HepG2 (cell line): Measurements from ENCODE around the gene HPCAL1. TPM values are rescaled to one million over a fixed set of nuclear protein-coding genes. Genes with fewer than 3 reads are reported as not detected.

Experiments
- ATAC-seq: fragments of 200-7000 bp; cut with Tn5 transposase; 3 replicates; pipeline ENCODE4 v1.9.1; 2020; ENCODE audit warnings: mild to moderate bottlenecking, moderate library complexity
- BruUV-seq: library from RNA; stranded (reverse); fragments of 400-500 nt; replicated peaks from 2 replicates; lab custom pipeline; 2021; lab: Mats Ljungman, UMichigan
- CTCF ChIA-PET: fragments of 300-600 bp; formaldehyde crosslinking; extraction: SDS; loops from one replicate; lab custom pipeline; 2021; ENCODE audit warnings: low total read pairs, inconsistent platforms, low intra/inter-chr PET ratio; lab: Yijun Ruan, JAX
- POLR2A ChIA-PET: fragments of 350-600 bp; sonication (Branson Sonifier 250); formaldehyde crosslinking; loops from one replicate; lab custom pipeline; 2020; ENCODE audit warnings: antibody characterized with exemption, inconsistent platforms; lab: Yijun Ruan, JAX
- DNase-seq: peaks from one replicate; pipeline ENCODE4 v3.0.0-alpha.2; 2015; ENCODE audit warnings: low spot score
- FAIRE-seq: peaks from 3 replicates; lab custom pipeline; 2011; peaks lifted over from hg19 to GRCh38; lab: Jason Lieb, UNC
- H2AFZ ChIP-seq: one replicate; pipeline ENCODE4 v1.6.1; 2011; ENCODE audit warnings: low read length, inconsistent platforms
- H3K27ac ChIP-seq: fragments of 300-600 bp; 3 replicates; pipeline ENCODE4 v1.8.0; 2011; ENCODE audit warnings: mixed run types, mild to moderate bottlenecking, mixed read lengths, low read length, inconsistent platforms; ENCODE audit not compliant: insufficient read depth; ENCODE audit errors: extremely low read length
- H3K27me3 ChIP-seq, 2 experiments: fragments of 200-600 bp in 1 of 2; 2 replicates in 1 of 2; 3 replicates in 1 of 2; pipeline versions ENCODE4 v1.6.0 to v1.8.0; 2011; ENCODE audit warnings: low read length in 2 of 2, mild to moderate bottlenecking in 2 of 2, moderate library complexity in 2 of 2, inconsistent platforms in 1 of 2; ENCODE audit not compliant: insufficient read depth in 2 of 2, control insufficient read depth in 1 of 2
- H3K36me3 ChIP-seq, 2 experiments: fragments of 200-600 bp in 1 of 2; replicated peaks in 1 of 2; 2 replicates in 1 of 2; 3 replicates in 1 of 2; pipeline versions ENCODE4 v1.5.1 to v1.8.0; 2011; ENCODE audit warnings: low read length in 2 of 2, inconsistent platforms in 1 of 2; ENCODE audit not compliant: insufficient read depth in 2 of 2, control insufficient read depth in 1 of 2
- H3K4me1 ChIP-seq: 2 replicates; pipeline ENCODE4 v1.5.1; 2012; ENCODE audit warnings: low read length, inconsistent platforms; ENCODE audit not compliant: insufficient read depth
- H3K4me2 ChIP-seq: 2 replicates; pipeline ENCODE4 v1.6.0; 2011; ENCODE audit warnings: low read depth, low read length, inconsistent platforms
- H3K4me3 ChIP-seq, 3 experiments: fragments of 200-600 bp in 1 of 3; sonication (generic), shearing (Covaris generic) in 1 of 3; replicated peaks in 1 of 3; 2 replicates each; pipeline ENCODE4 v1.5.1; 2011 to 2016; ENCODE audit warnings: low read length in 3 of 3, inconsistent platforms in 2 of 3, low read depth in 2 of 3, mild to moderate bottlenecking in 2 of 3, control low read depth in 1 of 3, mixed read lengths in 1 of 3; ENCODE audit not compliant: insufficient read depth in 1 of 3
- H3K79me2 ChIP-seq: one replicate; pipeline ENCODE4 v1.6.1; 2011; ENCODE audit warnings: low read length, inconsistent platforms; ENCODE audit not compliant: insufficient read depth
- H3K9ac ChIP-seq: 2 replicates; pipeline ENCODE4 v1.6.0; 2011; ENCODE audit warnings: mild to moderate bottlenecking, low read depth, low read length, inconsistent platforms; ENCODE audit not compliant: insufficient read depth
- H3K9me3 ChIP-seq: 2 replicates; pipeline ENCODE4 v1.5.1; 2012; ENCODE audit warnings: mild to moderate bottlenecking, low read length
- H4K20me1 ChIP-seq: 2 replicates; pipeline ENCODE4 v1.6.0; 2011; ENCODE audit warnings: inconsistent platforms, mild to moderate bottlenecking, low read length, moderate library complexity; ENCODE audit not compliant: insufficient read depth
- ZMYM3 ChIP-seq: sonication (generic); formaldehyde crosslinking; IDR thresholded peaks from 2 replicates; pipeline ENCODE4 v1.5.1; 2020; ENCODE audit warnings: mild to moderate bottlenecking, missing genetic modification reagents
- ZNF335 ChIP-seq: sonication (generic); formaldehyde crosslinking; IDR thresholded peaks from 2 replicates; pipeline ENCODE4 v1.4.0; 2020; ENCODE audit warnings: missing genetic modification reagents
- ZNF768 ChIP-seq: sonication (generic); formaldehyde crosslinking; IDR thresholded peaks from 2 replicates; pipeline ENCODE4 v1.4.0; 2020; ENCODE audit warnings: missing genetic modification reagents
- ZNF850 ChIP-seq: sonication (generic); formaldehyde crosslinking; conservative IDR thresholded peaks from 2 replicates; pipeline ENCODE4 v1.9.0; 2021; ENCODE audit warnings: mild to moderate bottlenecking, missing genetic modification reagents
- WGBS: methylation state at CpG from one replicate; pipeline ENCODE4 v1.1.6; 2017; ENCODE audit warnings: low lambda C conversion rate; 5-methylcytosine and 5-hydroxymethylcytosine counted together
- in situ Hi-C: cut with HindIII; loops from 2 replicates; pipeline ENCODE4 v1.10.0; 2017; ENCODE audit warnings: low pct_unique_long_range_greater_than_20kb; ENCODE audit not compliant: extremely low pct_ligation_motif_present
- intact Hi-C: fragments of 100-400 bp; cut with micrococcal nuclease; formaldehyde crosslinking; loops from one replicate; pipeline ENCODE4 v1.10.0; 2022; ENCODE audit not compliant: unreplicated experiment
- polyA plus RNA-seq, 8 experiments: library from polyadenylated mRNA; depleted of rRNA in 3 of 8; stranded (reverse) in 7 of 8; unstranded in 1 of 8; fragments of >200 nt; fragmentation: Illumina TruSeq in 4 of 8; extraction: Trizol in 4 of 8; gene quantifications; 2 replicates each; pipeline versions ENCODE4 v1.2.1 to v1.2.3, GENCODE V29; 2011 to 2016; ENCODE audit warnings: low read depth in 4 of 8, missing spikeins in 1 of 8, mixed read lengths in 1 of 8; ENCODE audit not compliant: insufficient read depth in 1 of 8
- total RNA-seq, 5 experiments: library from RNA; depleted of rRNA; stranded (reverse); fragments of >200 nt; fragmentation: Illumina TruSeq; extraction: Trizol; gene quantifications; 2 replicates each; pipeline ENCODE4 v1.2.3, GENCODE V29; 2016; ENCODE audit warnings: low read depth in 1 of 5

HPCAL1 gene
- total and polyA plus RNA-seq, 2 of the 13 experiments (the other 11 are each of a cell fraction or from before 2014, with no cell fraction given) = 29.5 to 29.9 TPM

DNA sequence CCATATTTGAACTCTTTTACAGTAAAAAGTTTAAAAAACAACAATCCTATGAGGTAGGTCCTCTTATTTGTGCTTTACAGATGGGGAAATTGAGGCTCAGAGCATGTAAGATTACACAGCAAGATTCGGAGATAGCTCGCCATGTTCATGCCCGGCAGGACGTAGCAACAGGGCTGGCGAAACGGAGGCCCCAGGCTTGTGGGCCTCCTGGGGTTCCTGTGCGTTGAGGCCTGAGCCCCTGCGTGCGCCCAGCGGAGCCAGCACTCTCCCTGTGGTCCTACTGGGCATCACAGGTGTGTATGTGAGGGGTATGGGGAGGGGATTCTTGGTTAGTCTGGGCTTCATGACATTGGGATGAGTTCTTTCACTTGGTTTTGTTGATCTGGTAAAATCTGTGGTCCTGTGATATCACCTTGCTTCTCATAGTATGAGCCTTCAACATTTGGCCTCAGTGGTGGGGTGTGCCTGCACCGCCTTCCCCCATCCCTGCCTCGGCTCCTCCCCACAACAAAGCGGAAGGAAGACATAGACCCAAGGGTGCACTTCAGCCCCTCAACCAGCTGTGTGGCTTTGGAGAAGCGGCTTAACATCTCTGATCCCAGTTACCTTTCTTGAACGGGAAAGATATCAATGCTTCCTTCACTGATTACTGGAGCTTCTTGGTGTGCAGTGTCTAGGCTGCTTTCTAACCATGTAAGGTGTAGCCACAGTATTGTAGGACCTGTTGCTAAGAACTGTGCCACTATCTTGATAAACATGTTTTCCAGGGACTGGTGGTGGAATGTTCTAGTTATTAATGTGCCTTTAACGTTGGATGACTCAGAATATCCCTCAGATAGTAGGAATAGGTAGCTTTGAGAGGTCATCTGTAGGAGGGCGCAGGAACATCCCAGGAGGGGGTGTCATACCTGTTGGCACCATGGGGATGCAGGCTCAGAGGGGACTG is 37.2 kb downstream of the HPCAL1 start:
- no peak overlapping the region for H3K4me2 ChIP-seq
- in situ Hi-C loops = no loop called here

DNA sequence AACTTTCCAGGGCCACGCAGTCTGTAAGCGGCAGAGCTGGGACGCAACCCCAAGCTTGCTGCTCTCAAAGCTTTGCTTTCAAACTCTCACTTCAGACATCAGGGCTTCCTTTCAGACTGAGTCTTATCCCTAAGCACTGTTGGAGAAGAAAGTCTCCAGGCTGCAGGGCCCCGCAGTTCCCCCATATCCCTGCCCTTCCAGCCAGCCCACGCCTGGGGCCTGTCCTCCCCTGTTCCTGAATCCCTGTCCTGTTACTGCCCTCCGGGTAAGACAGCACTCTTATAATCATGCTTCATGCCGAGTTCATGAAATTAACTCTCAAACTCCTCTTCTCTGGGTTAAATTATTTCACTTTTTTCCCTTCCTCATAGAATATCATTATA is 37.9 kb downstream of the HPCAL1 start:
- ATAC-seq (no peak), DNase-seq (no peak), FAIRE-seq (no peak)
- POLR2A ChIA-PET = no interaction called here
- CTCF ChIA-PET = no interaction called here
- intact Hi-C loops (no loop called here), in situ Hi-C loops (no loop called here)
- Histone ChIP-seq H2AFZ (no peak overlapping the region), H3K4me3 (no peak overlapping the region), H3K4me1 (peaks cover 42% of the 10 kb centered on the region), H4K20me1 (peaks cover 11% of the 10 kb centered on the region; the same call in 1 of the 2 replicates), H3K79me2 (peaks cover 33% of the 10 kb centered on the region), H3K9ac (no peak overlapping the region), H3K27me3 (no peaks in the 10 kb centered on the region), H3K36me3 (peaks cover 0 to 2% of the 10 kb centered on the region in 2 experiments; a peak in 2 of 5 replicates), H3K9me3 (no peaks in the 10 kb centered on the region), H3K4me2 (no peak overlapping the region), H3K27ac (no peak overlapping the region)
- no TSS peak for BruUV-seq
- no peak for TF ChIP-seq ZNF850 (CRISPR knock-in tag)
- WGBS = 97% methylated on average over 5 of the region's 7 CpGs

More for the DNA sequence above, 37.2 kb downstream of the HPCAL1 start:
- no peak for FAIRE-seq
- 96% methylated on average over 16 of the region's 17 CpGs for WGBS
- Histone ChIP-seq H3K36me3 (peaks cover 2 to 8% of the 10 kb centered on the region in 2 experiments; a peak in 3 of 5 replicates), H4K20me1 (peaks cover 11% of the 10 kb centered on the region; the same call in 1 of the 2 replicates), H3K79me2 (peaks cover 28% of the 10 kb centered on the region), H3K4me1 (peaks cover 39% of the 10 kb centered on the region), H3K9ac (no peak overlapping the region), H2AFZ (no peak overlapping the region), H3K27me3 (no peaks in the 10 kb centered on the region), H3K4me3 (no peak overlapping the region), H3K9me3 (peaks cover 5% of the 10 kb centered on the region; the same call in 1 of the 2 replicates), H3K27ac (no peak overlapping the region)
- POLR2A ChIA-PET = no interaction called here
- no TSS peak for BruUV-seq
- no peak for ATAC-seq
- TF ChIP-seq ZNF335 (CRISPR knock-in tag) (no peak), ZMYM3 (peak; percentile 58; the same call in 1 of the 2 replicates), ZNF768 (peak; percentile 96)
- CTCF ChIA-PET = no interaction called here
- intact Hi-C loops = no loop called here
- no peak for DNase-seq
